Measurements from ENCODE around the gene BBS7.

DNA sequence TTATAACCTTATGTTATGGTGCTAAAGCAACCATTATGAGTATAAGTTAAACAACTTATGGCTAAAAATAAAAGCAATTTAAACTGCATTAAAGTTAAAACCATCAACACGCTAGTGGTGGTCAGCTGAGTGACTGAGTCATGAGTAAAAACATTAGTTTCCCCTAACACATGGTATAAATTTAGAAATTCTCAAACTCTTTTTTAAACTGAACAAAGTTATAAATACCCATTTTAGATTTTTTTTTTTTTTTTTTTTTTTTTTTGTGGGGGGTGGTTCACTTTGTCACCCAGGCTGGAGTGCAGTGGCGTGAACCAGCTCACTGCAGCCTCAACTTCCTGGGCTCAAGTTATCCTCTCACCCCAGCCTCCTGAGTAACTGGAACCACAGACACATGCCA lies 5.4 kb upstream of the BBS7 start:
- TF ChIP-seq CTCF (conservative IDR thresholded peaks at IDR 0.05 in 1 of 2, IDR thresholded peaks at IDR 0.05 in 1 of 2; ENCODE audit: low read depth in 1 of 2, low read length in 2 of 2) (no peak), EZH2 (IDR thresholded peaks at IDR 0.05; ENCODE audit: low read length, missing control alignments) (no peak)
